Common myeloid progenitor, CD34-positive (primary cell): ENCODE measurements around the gene HADHA.

Experiments
- CTCF ChIA-PET: fragments of 350-600 bp; sonication (Branson Sonifier 250); formaldehyde crosslinking; loops from one replicate; lab custom pipeline; 2021; ENCODE audit warnings: antibody characterized with exemption; lab: Charles Lee
- POLR2A ChIA-PET: fragments of 350-600 bp; sonication (Branson Sonifier 250); formaldehyde crosslinking; loops from one replicate; lab custom pipeline; 2021; ENCODE audit warnings: antibody characterized with exemption; lab: Charles Lee
- DNase-seq, 3 donors: peaks; one replicate each; pipeline versions ENCODE4 v3.0.0 to v3.0.0-alpha.2; 2013
- H3K27ac ChIP-seq, 2 experiments: 1 replicate in 1 of 2; 2 replicates in 1 of 2; pipeline ENCODE4 v1.7.0; 2013; ENCODE audit warnings: inconsistent platforms in 2 of 2, low read length in 2 of 2, mild to moderate bottlenecking in 2 of 2, low read depth in 1 of 2, moderate library complexity in 1 of 2; ENCODE audit not compliant: severe bottlenecking in 2 of 2, insufficient read depth in 1 of 2, poor library complexity in 1 of 2
- H3K27me3 ChIP-seq, 5 experiments: replicated peaks in 2 of 5; 1 replicate in 3 of 5; 2 replicates in 2 of 5; pipeline versions ENCODE4 v1.6.1 to v1.7.0; 2013; ENCODE audit warnings: low read length in 4 of 5, mild to moderate bottlenecking in 2 of 5, moderate library complexity in 2 of 5, inconsistent platforms in 1 of 5; ENCODE audit not compliant: insufficient read depth in 5 of 5, control insufficient read depth in 4 of 5
- H3K36me3 ChIP-seq, 4 experiments: 1 replicate in 2 of 4; 2 replicates in 2 of 4; pipeline versions ENCODE4 v1.6.1 to v1.7.0; 2013; ENCODE audit warnings: low read length in 3 of 4, control low read depth in 1 of 4, mild to moderate bottlenecking in 1 of 4; ENCODE audit not compliant: control insufficient read depth in 4 of 4, insufficient read depth in 4 of 4
- H3K4me1 ChIP-seq, 4 experiments: 1 replicate in 3 of 4; 2 replicates in 1 of 4; pipeline versions ENCODE4 v1.6.1 to v1.7.1; 2013; ENCODE audit warnings: low read length in 3 of 4, mild to moderate bottlenecking in 3 of 4, control low read depth in 1 of 4, inconsistent platforms in 1 of 4, moderate library complexity in 1 of 4; ENCODE audit not compliant: control insufficient read depth in 4 of 4, insufficient read depth in 4 of 4; ENCODE audit errors: control extremely low read depth in 1 of 4
- H3K4me3 ChIP-seq, 7 experiments: 1 replicate in 4 of 7; 2 replicates in 3 of 7; pipeline versions ENCODE4 v1.5.1 to v1.7.0; 2013; ENCODE audit warnings: mild to moderate bottlenecking in 7 of 7, low read length in 6 of 7, moderate library complexity in 6 of 7, inconsistent platforms in 2 of 7, low read depth in 2 of 7, control low read depth in 1 of 7; ENCODE audit not compliant: insufficient read depth in 4 of 7, control insufficient read depth in 1 of 7; ENCODE audit errors: extremely low read depth in 1 of 7
- H3K9me3 ChIP-seq, 5 experiments: 1 replicate in 4 of 5; 2 replicates in 1 of 5; pipeline versions ENCODE4 v1.6.1 to v1.7.1; 2013; ENCODE audit warnings: low read length in 4 of 5, mild to moderate bottlenecking in 2 of 5, inconsistent platforms in 1 of 5, low read depth in 1 of 5, moderate library complexity in 1 of 5; ENCODE audit not compliant: control insufficient read depth in 4 of 5, insufficient read depth in 2 of 5; ENCODE audit errors: control extremely low read depth in 1 of 5
- WGBS: methylation state at CpG from one replicate; pipeline ENCODE4 v1.1.5; 2013; ENCODE audit not compliant: insufficient coverage; 5-methylcytosine and 5-hydroxymethylcytosine counted together

Gene HADHA

GRCh38 chr2:26148501-26148900 lies 95.9 kb downstream of the HADHA start:
- POLR2A ChIA-PET, result no interaction called here
- H3K27me3 ChIP-seq, result peaks cover 0 to 5% (median 4%) of the 10 kb centered on the region in 5 experiments
- H3K9me3 ChIP-seq, result peaks cover 0 to under 1% (median 0%) of the 10 kb centered on the region in 5 experiments
- peaks cover 0 to 9% (median 5%) of the 10 kb centered on the region in 4 experiments for H3K4me1 ChIP-seq
- peak in 2 of 3 donors; percentile 13 to 20 for DNase-seq
- no peak overlapping the region for H3K27ac ChIP-seq
- no peak overlapping the region for H3K4me3 ChIP-seq
- WGBS, result 100% methylated on average over 1 of the region's 2 CpGs
- no peaks in the 10 kb centered on the region for H3K36me3 ChIP-seq
- CTCF ChIA-PET, result interaction anchor here (0.6 to 8.0 kb wide), 4 partner anchors 159 to 296 kb away, joined by 3 to 59 read pairs (median 3); no protein-coding TSS in a partner anchor

DNA sequence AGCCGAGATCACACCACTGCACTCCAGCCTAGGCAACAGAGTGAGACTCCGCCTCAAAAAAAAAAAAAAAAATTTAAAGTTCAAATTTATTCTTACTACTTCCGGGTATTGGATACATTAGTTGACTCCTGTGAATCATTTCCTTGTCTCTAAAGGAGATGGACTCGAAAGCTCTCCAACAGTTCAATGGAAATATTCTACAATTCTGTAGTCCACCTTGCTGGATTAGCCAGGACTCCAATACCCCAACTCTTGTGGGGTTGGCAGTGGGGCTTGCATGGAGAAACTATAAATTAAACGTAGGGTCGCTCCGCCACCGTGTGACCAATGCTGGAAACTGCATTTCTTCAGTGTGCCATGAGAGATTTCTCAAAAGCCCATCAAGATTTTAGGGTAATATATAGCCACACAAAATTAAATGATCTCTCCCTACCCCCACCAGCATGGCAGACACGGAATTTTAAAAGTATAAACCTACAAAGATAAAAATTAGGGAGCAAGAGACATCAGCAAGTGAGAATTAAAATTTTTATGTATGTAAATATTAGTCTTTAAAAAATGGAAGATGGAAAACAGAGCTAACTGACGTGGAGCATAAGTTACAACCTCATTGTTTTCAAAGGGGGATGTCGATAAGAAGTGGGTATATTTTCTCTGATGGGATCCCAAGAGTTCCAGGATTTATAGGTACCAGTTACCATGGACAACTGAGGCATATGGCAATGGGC lies 99.3 kb downstream of the HADHA start:
- peaks cover 0 to 4% (median 2%) of the 10 kb centered on the region in 5 experiments for H3K27me3 ChIP-seq
- H3K36me3 ChIP-seq, result no peaks in the 10 kb centered on the region
- 58% methylated on average over 4 of the region's 11 CpGs for WGBS
- no peaks in the 10 kb centered on the region for H3K9me3 ChIP-seq
- H3K27ac ChIP-seq, result no peak overlapping the region
- peaks cover 0 to 12% (median 5%) of the 10 kb centered on the region in 4 experiments for H3K4me1 ChIP-seq
- POLR2A ChIA-PET, result no interaction called here
- CTCF ChIA-PET, result interaction anchor here (0.6 to 8.0 kb wide), 28 partner anchors 11 to 538 kb away, joined by 3 to 59 read pairs (median 3); no protein-coding TSS in a partner anchor
- DNase-seq, result peak; percentile 70 to 84 (median 80)
- no peak overlapping the region for H3K4me3 ChIP-seq

GRCh38 chr2:26144031-26144430 lies 100.4 kb downstream of the HADHA start:
- Histone ChIP-seq H3K9me3 (no peaks in the 10 kb centered on the region), H3K36me3 (no peaks in the 10 kb centered on the region), H3K4me3 (no peak overlapping the region), H3K27ac (no peak overlapping the region), H3K27me3 (peaks cover 0 to 2% (median 0%) of the 10 kb centered on the region in 5 experiments), H3K4me1 (peaks cover 0 to 12% (median 5%) of the 10 kb centered on the region in 4 experiments)
- ChIA-PET CTCF (interaction anchor here (0.6 to 8.0 kb wide), 15 partner anchors 10 to 292 kb away, joined by 3 to 59 read pairs (median 4); no protein-coding TSS in a partner anchor), POLR2A (no interaction called here)
- DNase-seq, result peak; percentile 2 to 60 (median 40)
- WGBS, result 22% methylated on average over 5 of the region's 7 CpGs

DNA sequence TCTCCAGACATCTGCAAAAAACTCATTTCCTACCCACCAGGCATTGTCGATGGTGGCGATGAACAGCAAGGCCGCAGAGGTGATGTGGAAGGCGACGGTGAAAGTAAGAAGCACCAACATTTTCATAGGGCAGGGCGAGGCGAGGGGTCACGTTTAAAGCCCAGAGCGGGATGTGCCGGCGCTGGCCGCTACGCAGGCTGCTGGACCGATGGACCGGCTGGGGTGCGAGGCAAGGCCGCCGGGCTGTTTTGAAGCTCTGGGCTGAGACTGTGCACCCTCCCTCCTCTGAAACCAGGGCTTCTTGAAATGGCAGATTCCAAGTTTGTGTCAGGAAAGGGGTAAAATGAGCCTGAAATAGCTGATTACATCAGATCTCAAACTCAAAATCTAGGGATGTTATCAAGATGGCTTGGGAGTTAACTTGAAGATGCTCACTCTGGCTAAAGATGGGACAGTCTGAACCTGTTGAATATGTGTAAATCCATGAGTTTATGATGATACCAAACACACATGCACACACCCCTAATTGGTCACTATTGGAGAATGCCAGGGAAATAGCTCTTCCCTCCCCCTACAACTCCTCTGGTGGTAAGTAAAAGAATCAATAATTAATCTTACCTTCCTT lies 103.2 kb downstream of the HADHA start:
- Histone ChIP-seq H3K27ac (no peak overlapping the region), H3K4me3 (no peak overlapping the region), H3K27me3 (no peaks in the 10 kb centered on the region), H3K4me1 (peaks cover 0 to 12% (median 5%) of the 10 kb centered on the region in 4 experiments), H3K36me3 (peaks cover 0 to 4% (median 3%) of the 10 kb centered on the region in 4 experiments), H3K9me3 (no peaks in the 10 kb centered on the region)
- ChIA-PET POLR2A (interaction anchor here (0.6 kb wide), 1 partner anchor 189 kb away, joined by 3 read pairs; no protein-coding TSS in a partner anchor), CTCF (interaction anchor here (0.6 to 1.2 kb wide), 2 partner anchors 53 to 148 kb away, joined by 3 read pairs; no protein-coding TSS in a partner anchor)
- DNase-seq, result no peak
- 87% methylated on average over 13 of the region's 18 CpGs for WGBS
